T47D (cell line): ENCODE results near the gene SCPEP1.

Experiments
- DNase-seq, 2 experiments: peaks; one replicate each; pipeline versions ENCODE4 v3.0.0 to v3.0.0-alpha.2; 2011 to 2012; ENCODE audit warnings: low read depth in 1 of 2, low spot score in 1 of 2
- JUND ChIP-seq: IDR thresholded peaks from 2 replicates; pipeline ENCODE4 v1.6.1; 2012; ENCODE audit warnings: low read depth
- in situ Hi-C: cut with HindIII; loops from 2 replicates; pipeline ENCODE4 v1.10.0; 2016; ENCODE audit warnings: low sequenced_read_pairs, low pct_unique_long_range_greater_than_20kb

Gene SCPEP1

GRCh38 chr17:56992364-56992763, 14.4 kb downstream of the SCPEP1 start:
- no peak for DNase-seq
- in situ Hi-C loops: no loop called here
- no peak for TF ChIP-seq JUND

GRCh38 chr17:56994009-56994792, 16.3 kb downstream of the SCPEP1 start:
- DNase-seq: no peak
- no peak for TF ChIP-seq JUND
- in situ Hi-C loops: no loop called here

- no peak for DNase-seq
- in situ Hi-C loops: no loop called here
- no peak for TF ChIP-seq JUND
These were observed 17.8 kb downstream of the SCPEP1 start for GRCh38 chr17:56995766-56996165.

GRCh38 chr17:56997313-56997712, 19.4 kb downstream of the SCPEP1 start:
- in situ Hi-C loops: no loop called here
- no peak for DNase-seq
- no peak for TF ChIP-seq JUND

- no peak for DNase-seq
- in situ Hi-C loops: no loop called here
- TF ChIP-seq JUND: no peak
These were observed 23.6 kb downstream of the SCPEP1 start for GRCh38 chr17:57001541-57001940.

GRCh38 chr17:57002904-57003303, 25.0 kb downstream of the SCPEP1 start:
- peak in 1 of 2 experiments; percentile 36 for DNase-seq
- no peak for TF ChIP-seq JUND
- in situ Hi-C loops: no loop called here

GRCh38 chr17:57004944-57005579, 27.1 kb downstream of the SCPEP1 start:
- no peak for TF ChIP-seq JUND
- peak; percentile 26 to 70 for DNase-seq
- in situ Hi-C loops: no loop called here

GRCh38 chr17:57006040-57006439, 28.1 kb downstream of the SCPEP1 start:
- in situ Hi-C loops: no loop called here
- no peak for DNase-seq
- TF ChIP-seq JUND: no peak

GRCh38 chr17:57008958-57009357, 31.0 kb downstream of the SCPEP1 start:
- in situ Hi-C loops: no loop called here
- no peak for TF ChIP-seq JUND

GRCh38 chr17:57009737-57010445, 32.0 kb downstream of the SCPEP1 start:
- no peak for TF ChIP-seq JUND
- DNase-seq: peak; percentile 42 to 78
- in situ Hi-C loops: no loop called here

More at GRCh38 chr17:57008958-57009357, 31.0 kb downstream of the SCPEP1 start:
- DNase-seq: no peak

- no peak for TF ChIP-seq JUND
- no peak for DNase-seq
- in situ Hi-C loops: no loop called here
These were observed 32.6 kb downstream of the SCPEP1 start for GRCh38 chr17:57010487-57010886.

- DNase-seq: no peak
- no peak for TF ChIP-seq JUND
- in situ Hi-C loops: no loop called here
These were observed 33.6 kb downstream of the SCPEP1 start for GRCh38 chr17:57011491-57012015.
